Astrocyte (in vitro differentiated cells and primary cell): ENCODE measurements around the gene FGFR3. TPM values are rescaled to one million over a fixed set of nuclear protein-coding genes. Genes with fewer than 3 reads are reported as not detected.
A peak's percentile ranks its signal among the peaks of the same experiment; 100 is the strongest.

Experiments used
- DNase-seq: peaks from one replicate; pipeline ENCODE4 v3.0.0-alpha.2; 2010; ENCODE audit warnings: low read depth
- FAIRE-seq: peaks from 2 replicates; lab custom pipeline; 2011; peaks lifted over from hg19 to GRCh38; lab: Jason Lieb, UNC
- H2AFZ ChIP-seq: 2 replicates; pipeline ENCODE4 v1.6.0; 2012; ENCODE audit warnings: low read depth, low read length, inconsistent platforms
- H3K27ac ChIP-seq: 2 replicates; pipeline ENCODE4 v1.5.1; 2011; ENCODE audit warnings: low read depth, low read length, inconsistent platforms
- H3K27me3 ChIP-seq: 2 replicates; pipeline ENCODE4 v1.6.0; 2011; ENCODE audit warnings: low read length, inconsistent platforms; ENCODE audit not compliant: insufficient read depth
- H3K36me3 ChIP-seq: 2 replicates; pipeline ENCODE4 v1.5.1; 2011; ENCODE audit warnings: low read length, inconsistent platforms; ENCODE audit not compliant: insufficient read depth
- H3K4me1 ChIP-seq: 2 replicates; pipeline ENCODE4 v1.5.1; 2011; ENCODE audit warnings: low read length, inconsistent platforms; ENCODE audit not compliant: insufficient read depth
- H3K4me2 ChIP-seq: 2 replicates; pipeline ENCODE4 v1.6.0; 2012; ENCODE audit warnings: low read length, inconsistent platforms
- H3K4me3 ChIP-seq: 2 replicates; pipeline ENCODE4 v1.5.1; 2011; ENCODE audit warnings: low read depth, mild to moderate bottlenecking, low read length, inconsistent platforms; ENCODE audit not compliant: insufficient read depth
- H3K79me2 ChIP-seq: 2 replicates; pipeline ENCODE4 v1.6.0; 2012; ENCODE audit warnings: mild to moderate bottlenecking, low read length, inconsistent platforms; ENCODE audit not compliant: insufficient read depth
- H3K9ac ChIP-seq: 2 replicates; pipeline ENCODE4 v1.6.0; 2012; ENCODE audit warnings: mild to moderate bottlenecking, low read length, inconsistent platforms
- H3K9me3 ChIP-seq: 2 replicates; pipeline ENCODE4 v1.5.1; 2012; ENCODE audit warnings: low read depth, mild to moderate bottlenecking, low read length, inconsistent platforms; ENCODE audit not compliant: insufficient read depth
- H4K20me1 ChIP-seq: 2 replicates; pipeline ENCODE4 v1.6.0; 2012; ENCODE audit warnings: low read length, inconsistent platforms; ENCODE audit not compliant: insufficient read depth
- H3K27ac Mint-ChIP-seq: one replicate; pipeline ENCODE4 v1.8.0; 2021; ENCODE audit warnings: mild to moderate bottlenecking, mixed read lengths; ENCODE audit not compliant: unreplicated experiment
- H3K27me3 Mint-ChIP-seq: one replicate; pipeline ENCODE4 v1.8.0; 2021; ENCODE audit warnings: low read depth, mixed read lengths; ENCODE audit not compliant: unreplicated experiment
- H3K36me3 Mint-ChIP-seq: one replicate; pipeline ENCODE4 v1.8.0; 2021; ENCODE audit warnings: low read depth, mixed read lengths; ENCODE audit not compliant: unreplicated experiment
- H3K4me1 Mint-ChIP-seq: one replicate; pipeline ENCODE4 v1.8.0; 2021; ENCODE audit warnings: low read depth, mixed read lengths; ENCODE audit not compliant: unreplicated experiment
- H3K4me3 Mint-ChIP-seq: one replicate; pipeline ENCODE4 v1.8.0; 2021; ENCODE audit warnings: mild to moderate bottlenecking, moderate library complexity, mixed read lengths; ENCODE audit not compliant: unreplicated experiment
- H3K9me3 Mint-ChIP-seq: one replicate; pipeline ENCODE4 v1.8.0; 2021; ENCODE audit warnings: mild to moderate bottlenecking, mixed read lengths; ENCODE audit not compliant: unreplicated experiment
- EZH2 ChIP-seq: IDR thresholded peaks from 2 replicates; pipeline ENCODE4 v1.6.1; 2012; ENCODE audit warnings: mild to moderate bottlenecking, low read length, inconsistent platforms; ENCODE audit not compliant: insufficient read depth
- total RNA-seq: library from RNA; stranded (reverse); gene quantifications from 2 replicates; pipeline ENCODE4 v1.2.1, GENCODE V29; 2021
- TF ChIP-seq, protein P1 (sequence below): IDR thresholded peaks from 2 replicates; pipeline ENCODE4 v1.5.1; 2011; ENCODE audit warnings: low read depth, mild to moderate bottlenecking, inconsistent platforms, low read length, moderate library complexity; ENCODE audit not compliant: insufficient read depth

Gene FGFR3
- total RNA-seq, 1 donor from 2014 or later, result 3.9 TPM

DNA sequence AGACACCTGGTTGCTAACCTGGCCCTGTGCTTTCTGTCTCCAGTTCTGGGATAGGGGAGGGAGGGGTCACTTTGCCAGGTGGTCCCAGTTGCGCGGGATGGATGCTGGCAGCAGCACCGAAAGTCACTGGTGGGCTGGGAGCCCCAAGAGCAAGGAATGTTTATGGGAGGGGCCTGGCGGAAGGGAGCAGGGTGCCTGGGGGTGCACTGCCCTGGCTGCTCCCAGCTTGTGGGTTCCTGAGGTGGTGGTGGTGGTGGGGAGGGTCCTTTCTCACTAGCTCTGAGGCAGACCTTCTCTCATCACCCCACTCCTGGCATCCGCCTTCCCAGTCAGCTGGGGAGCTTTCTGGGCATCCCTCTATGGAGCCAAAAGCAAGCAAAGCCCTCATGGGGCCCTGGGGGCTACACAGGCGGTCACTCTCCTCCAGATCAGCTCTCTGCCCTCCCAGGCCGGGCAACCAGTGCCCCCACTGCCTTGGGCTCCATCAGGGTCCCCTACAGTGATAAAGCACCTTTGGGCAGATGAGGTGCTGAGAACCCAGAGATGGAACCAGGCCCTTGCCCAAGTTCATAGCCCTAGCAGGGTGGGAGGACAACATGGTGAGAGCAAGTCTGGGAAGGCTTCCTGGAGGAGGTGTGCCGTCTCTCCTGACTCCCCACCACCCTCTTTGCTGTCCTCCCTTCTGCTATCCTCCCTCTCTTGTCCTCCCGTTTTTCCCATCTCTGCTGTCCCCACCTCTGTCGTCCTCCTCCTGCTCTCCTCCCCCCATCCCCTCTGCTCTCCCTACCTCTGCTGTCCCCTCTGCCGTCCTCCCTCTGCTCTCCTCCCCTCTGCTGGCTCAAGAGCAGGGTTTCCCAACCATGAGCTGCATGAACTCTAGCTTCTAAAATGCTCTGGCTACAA lies 16.0 kb downstream of the FGFR3 start:
- no peak overlapping the region for H3K9ac ChIP-seq
- no peak overlapping the region for H3K4me3 ChIP-seq
- no peaks in the 10 kb centered on the region for H3K27me3 ChIP-seq
- DNase-seq (no peak), FAIRE-seq (no peak)
- H3K79me2 ChIP-seq, result no peaks in the 10 kb centered on the region
- H3K9me3 Mint-ChIP-seq, result no peaks in the 10 kb centered on the region
- H3K27me3 Mint-ChIP-seq, result no peaks in the 10 kb centered on the region
- H3K27ac Mint-ChIP-seq, result no peak overlapping the region
- peaks cover 3% of the 10 kb centered on the region for H3K36me3 Mint-ChIP-seq
- peaks cover 2% of the 10 kb centered on the region for H3K36me3 ChIP-seq
- H3K27ac ChIP-seq, result no peak overlapping the region
- no peaks in the 10 kb centered on the region for H3K9me3 ChIP-seq
- no peak for TF ChIP-seq EZH2
- TF ChIP-seq, protein P1, sequence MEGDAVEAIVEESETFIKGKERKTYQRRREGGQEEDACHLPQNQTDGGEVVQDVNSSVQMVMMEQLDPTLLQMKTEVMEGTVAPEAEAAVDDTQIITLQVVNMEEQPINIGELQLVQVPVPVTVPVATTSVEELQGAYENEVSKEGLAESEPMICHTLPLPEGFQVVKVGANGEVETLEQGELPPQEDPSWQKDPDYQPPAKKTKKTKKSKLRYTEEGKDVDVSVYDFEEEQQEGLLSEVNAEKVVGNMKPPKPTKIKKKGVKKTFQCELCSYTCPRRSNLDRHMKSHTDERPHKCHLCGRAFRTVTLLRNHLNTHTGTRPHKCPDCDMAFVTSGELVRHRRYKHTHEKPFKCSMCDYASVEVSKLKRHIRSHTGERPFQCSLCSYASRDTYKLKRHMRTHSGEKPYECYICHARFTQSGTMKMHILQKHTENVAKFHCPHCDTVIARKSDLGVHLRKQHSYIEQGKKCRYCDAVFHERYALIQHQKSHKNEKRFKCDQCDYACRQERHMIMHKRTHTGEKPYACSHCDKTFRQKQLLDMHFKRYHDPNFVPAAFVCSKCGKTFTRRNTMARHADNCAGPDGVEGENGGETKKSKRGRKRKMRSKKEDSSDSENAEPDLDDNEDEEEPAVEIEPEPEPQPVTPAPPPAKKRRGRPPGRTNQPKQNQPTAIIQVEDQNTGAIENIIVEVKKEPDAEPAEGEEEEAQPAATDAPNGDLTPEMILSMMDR, result no peak
- H2AFZ ChIP-seq, result no peak overlapping the region
- H3K4me1 ChIP-seq, result no peaks in the 10 kb centered on the region
- H3K4me2 ChIP-seq, result no peak overlapping the region
- no peak overlapping the region for H3K4me3 Mint-ChIP-seq
- no peaks in the 10 kb centered on the region for H3K4me1 Mint-ChIP-seq
- H4K20me1 ChIP-seq, result peaks cover 22% of the 10 kb centered on the region

DNA sequence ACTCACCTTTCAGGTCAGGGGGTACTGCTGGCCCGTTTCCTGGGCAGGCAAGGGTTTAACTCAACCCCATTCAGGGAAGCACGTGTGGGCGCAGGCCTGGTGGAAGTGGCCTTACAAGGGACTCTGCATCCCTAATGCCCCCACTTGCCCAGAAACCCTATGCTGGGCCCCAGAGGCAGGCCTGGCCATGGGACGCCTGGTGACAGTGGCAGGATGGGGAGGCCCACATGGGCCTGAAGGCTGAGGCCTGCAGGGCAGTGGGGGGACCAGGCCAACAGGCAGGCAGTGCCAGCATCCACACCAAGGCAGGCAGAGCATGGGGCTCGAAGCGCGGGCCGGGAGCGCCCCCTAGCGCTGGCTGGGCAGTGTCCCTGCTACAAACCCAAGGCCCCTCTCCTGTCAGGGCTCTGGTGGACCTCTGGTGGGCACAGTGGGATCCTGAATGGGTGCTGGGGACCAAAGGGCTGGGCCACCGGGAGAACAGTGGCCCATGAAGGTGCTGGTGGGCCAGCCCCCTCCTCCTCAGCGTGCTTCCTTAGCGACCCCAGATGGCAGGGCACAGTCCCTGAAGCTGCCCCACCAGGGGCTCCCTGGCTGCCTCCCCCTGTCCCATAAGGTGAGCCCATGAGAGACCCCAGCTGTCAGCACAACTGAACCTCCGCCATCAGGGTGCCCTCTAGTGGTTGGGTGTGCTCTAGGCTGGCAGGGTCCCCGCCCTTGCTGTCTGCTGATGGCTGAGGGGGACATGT lies 16.8 kb downstream of the FGFR3 start:
- no peak for FAIRE-seq

More for the DNA sequence above, 16.8 kb downstream of the FGFR3 start:
- peaks cover 3% of the 10 kb centered on the region for H3K36me3 Mint-ChIP-seq
- Histone ChIP-seq H3K4me1 (no peaks in the 10 kb centered on the region), H3K27ac (no peak overlapping the region), H3K9me3 (no peaks in the 10 kb centered on the region), H3K36me3 (peaks cover 3% of the 10 kb centered on the region), H3K79me2 (no peaks in the 10 kb centered on the region), H3K9ac (no peak overlapping the region), H3K27me3 (no peaks in the 10 kb centered on the region), H3K4me2 (no peak overlapping the region), H2AFZ (no peak overlapping the region), H4K20me1 (peaks cover 22% of the 10 kb centered on the region), H3K4me3 (no peak overlapping the region)
- no peaks in the 10 kb centered on the region for H3K27me3 Mint-ChIP-seq
- no peaks in the 10 kb centered on the region for H3K9me3 Mint-ChIP-seq
- no peak for DNase-seq
- no peak overlapping the region for H3K4me3 Mint-ChIP-seq
- no peak overlapping the region for H3K27ac Mint-ChIP-seq
- no peaks in the 10 kb centered on the region for H3K4me1 Mint-ChIP-seq
- TF ChIP-seq EZH2, result no peak
- TF ChIP-seq, protein P1, result peak; percentile 69
